K562 (cell line): Measurements from ENCODE around the gene CRCP. TPM values are rescaled to one million over a fixed set of nuclear protein-coding genes. Genes with fewer than 3 reads are reported as not detected.

Experiments
- CCAR2 ChIP-seq: fragments of 200-400 bp; formaldehyde crosslinking; IDR thresholded peaks from 2 replicates; pipeline ENCODE4 v1.6.1; 2017; ENCODE audit warnings: mild to moderate bottlenecking, low read depth, low read length
- DPF2 ChIP-seq: fragments of 450-650 bp; IDR thresholded peaks from 2 replicates; pipeline ENCODE4 v1.6.1; 2016
- ETV1 ChIP-seq: fragments of 450-650 bp; conservative IDR thresholded peaks from 2 replicates; pipeline ENCODE4 v1.6.1; 2016; ENCODE audit warnings: missing genetic modification characterization, control low read depth, low read depth, missing compliant biosample characterization
- FOXA3 ChIP-seq, 2 experiments: fragments of 450-650 bp in 1 of 2; sonication (generic) in 1 of 2; formaldehyde crosslinking; IDR thresholded peaks in 1 of 2; conservative IDR thresholded peaks in 1 of 2; 2 replicates each; pipeline versions ENCODE4 v1.4.0 to v1.8.0; 2020 to 2022; ENCODE audit warnings: mild to moderate bottlenecking in 2 of 2, missing genetic modification reagents in 1 of 2
- FOXK2 ChIP-seq, 2 experiments: fragments of 450-650 bp; IDR thresholded peaks in 1 of 2; conservative IDR thresholded peaks in 1 of 2; 2 replicates each; pipeline ENCODE4 v1.6.1; 2016; ENCODE audit warnings: low read depth in 2 of 2, mild to moderate bottlenecking in 1 of 2
- GTF2A2 ChIP-seq: IDR thresholded peaks from 2 replicates; pipeline ENCODE4 v1.6.1; 2016; ENCODE audit warnings: mild to moderate bottlenecking, missing genetic modification characterization, missing compliant biosample characterization
- HDAC3 ChIP-seq: fragments of 450-650 bp; IDR thresholded peaks from 2 replicates; pipeline ENCODE4 v1.6.1; 2018; ENCODE audit warnings: borderline replicate concordance, mild to moderate bottlenecking, moderate library complexity; ENCODE audit not compliant: partially characterized antibody
- ILK ChIP-seq: fragments of 450-650 bp; IDR thresholded peaks from 2 replicates; pipeline ENCODE4 v1.6.1; 2016; ENCODE audit warnings: missing genetic modification characterization, low read depth, mild to moderate bottlenecking, missing compliant biosample characterization, moderate library complexity, borderline replicate concordance
- RAD51 ChIP-seq: fragments of 450-650 bp; IDR thresholded peaks from 2 replicates; pipeline ENCODE4 v1.7.1; 2016; ENCODE audit warnings: low read depth, mild to moderate bottlenecking, borderline replicate concordance
- RBM15 ChIP-seq: fragments of 200-400 bp; formaldehyde crosslinking; IDR thresholded peaks from 2 replicates; pipeline ENCODE4 v1.6.1; 2018; ENCODE audit warnings: mild to moderate bottlenecking, low read length, moderate library complexity; ENCODE audit not compliant: insufficient read depth
- SIN3A ChIP-seq, 2 experiments: fragments of 150-350 bp in 1 of 2; IDR thresholded peaks; 2 replicates each; pipeline ENCODE4 v1.6.1; 2011 to 2016; ENCODE audit warnings: borderline replicate concordance in 2 of 2, low read depth in 2 of 2, low read length in 2 of 2, mild to moderate bottlenecking in 2 of 2, moderate library complexity in 2 of 2; ENCODE audit not compliant: control insufficient read depth in 1 of 2
- SNIP1 ChIP-seq: fragments of 450-650 bp; IDR thresholded peaks from 2 replicates; pipeline ENCODE4 v1.7.1; 2017; ENCODE audit warnings: low read depth, mild to moderate bottlenecking
- TRIM24 ChIP-seq, 2 experiments: fragments of 450-650 bp; IDR thresholded peaks; 2 replicates each; pipeline ENCODE4 v1.6.1; 2016
- TSC22D4 ChIP-seq: fragments of 450-650 bp; IDR thresholded peaks from 2 replicates; pipeline ENCODE4 v1.6.1; 2016; ENCODE audit warnings: missing genetic modification characterization, missing biosample characterization, control low read depth
- XRCC5 ChIP-seq: fragments of 200-400 bp; formaldehyde crosslinking; IDR thresholded peaks from 2 replicates; pipeline ENCODE4 v1.6.1; 2017; ENCODE audit warnings: low read depth, mild to moderate bottlenecking, low read length
- ZBTB7A ChIP-seq: IDR thresholded peaks from 2 replicates; pipeline ENCODE4 v1.6.1; 2011; ENCODE audit warnings: low read depth, mild to moderate bottlenecking, low read length, moderate library complexity, borderline replicate concordance; ENCODE audit not compliant: control insufficient read depth
- ZNF408 ChIP-seq: fragments of 250-450 bp; sonication (Bioruptor Pico); IDR thresholded peaks from 2 replicates; pipeline ENCODE4 v1.4.0; 2020; ENCODE audit warnings: low read depth, mild to moderate bottlenecking, moderate library complexity
- ZNF431 ChIP-seq: sonication (generic); formaldehyde crosslinking; IDR thresholded peaks from 2 replicates; pipeline ENCODE4 v1.8.0; 2022; ENCODE audit warnings: mild to moderate bottlenecking, missing genetic modification reagents
- ZNF551 ChIP-seq: fragments of 250-450 bp; sonication (Bioruptor Pico); IDR thresholded peaks from 2 replicates; pipeline ENCODE4 v1.5.0; 2021; ENCODE audit warnings: mild to moderate bottlenecking, moderate library complexity
- ZNF764 ChIP-seq: fragments of 250-450 bp; sonication (Bioruptor Pico); IDR thresholded peaks from 2 replicates; pipeline ENCODE4 v1.4.0; 2020; ENCODE audit warnings: low read depth, mild to moderate bottlenecking, moderate library complexity
- ZNF780A ChIP-seq: fragments of 250-450 bp; sonication (Bioruptor Pico); IDR thresholded peaks from 2 replicates; pipeline ENCODE4 v1.5.0; 2021; ENCODE audit warnings: mild to moderate bottlenecking
- polyA plus RNA-seq, 8 experiments: library from polyadenylated mRNA; depleted of rRNA in 4 of 8; stranded (reverse) in 5 of 8; unstranded in 3 of 8; fragments of >200 nt; fragmentation: Nextera tagmentation in 2 of 8; fragmentation: Illumina TruSeq in 1 of 8; extraction: Ambion mirVana in 2 of 8; extraction: Trizol in 1 of 8; gene quantifications; 2 replicates each; pipeline versions ENCODE4 v1.2.1 to v1.2.3, GENCODE V29; 2011 to 2014; ENCODE audit warnings: inconsistent platforms in 1 of 8, missing spikeins in 1 of 8
- total RNA-seq, 7 experiments: library from RNA; depleted of rRNA in 6 of 7; stranded (reverse); fragments of >200 nt in 6 of 7; fragmentation: Illumina TruSeq in 2 of 7; extraction: Trizol in 2 of 7; gene quantifications; 2 replicates each; pipeline versions ENCODE4 v1.2.1 to v1.2.3, GENCODE V29; 2011 to 2021; ENCODE audit warnings: low replicate concordance in 1 of 7
- TF ChIP-seq, protein P1 (sequence below): sonication (generic); IDR thresholded peaks from 2 replicates; pipeline ENCODE4 v1.6.1; 2016
- TF ChIP-seq, protein P2 (sequence below): sonication (generic); formaldehyde crosslinking; IDR thresholded peaks from 2 replicates; pipeline ENCODE4 v1.8.0; 2022; ENCODE audit warnings: mild to moderate bottlenecking, low read depth, missing genetic modification reagents
- TF ChIP-seq, protein P3 (sequence below): sonication (generic); formaldehyde crosslinking; IDR thresholded peaks from 2 replicates; pipeline ENCODE4 v1.8.0; 2023; ENCODE audit warnings: mild to moderate bottlenecking, missing genetic modification reagents
- TF ChIP-seq, protein P4 (sequence below): fragments of 250-450 bp; sonication (Bioruptor Pico); IDR thresholded peaks from 2 replicates; pipeline ENCODE4 v1.8.0; 2022; ENCODE audit warnings: moderate library complexity, mild to moderate bottlenecking, inconsistent platforms

The CRCP gene
- total and polyA plus RNA-seq, 9 of the 15 experiments (the other 6 are each of a cell fraction or from before 2014, with no cell fraction given), result 22.1 to 58.3 (median 43.4) TPM

DNA sequence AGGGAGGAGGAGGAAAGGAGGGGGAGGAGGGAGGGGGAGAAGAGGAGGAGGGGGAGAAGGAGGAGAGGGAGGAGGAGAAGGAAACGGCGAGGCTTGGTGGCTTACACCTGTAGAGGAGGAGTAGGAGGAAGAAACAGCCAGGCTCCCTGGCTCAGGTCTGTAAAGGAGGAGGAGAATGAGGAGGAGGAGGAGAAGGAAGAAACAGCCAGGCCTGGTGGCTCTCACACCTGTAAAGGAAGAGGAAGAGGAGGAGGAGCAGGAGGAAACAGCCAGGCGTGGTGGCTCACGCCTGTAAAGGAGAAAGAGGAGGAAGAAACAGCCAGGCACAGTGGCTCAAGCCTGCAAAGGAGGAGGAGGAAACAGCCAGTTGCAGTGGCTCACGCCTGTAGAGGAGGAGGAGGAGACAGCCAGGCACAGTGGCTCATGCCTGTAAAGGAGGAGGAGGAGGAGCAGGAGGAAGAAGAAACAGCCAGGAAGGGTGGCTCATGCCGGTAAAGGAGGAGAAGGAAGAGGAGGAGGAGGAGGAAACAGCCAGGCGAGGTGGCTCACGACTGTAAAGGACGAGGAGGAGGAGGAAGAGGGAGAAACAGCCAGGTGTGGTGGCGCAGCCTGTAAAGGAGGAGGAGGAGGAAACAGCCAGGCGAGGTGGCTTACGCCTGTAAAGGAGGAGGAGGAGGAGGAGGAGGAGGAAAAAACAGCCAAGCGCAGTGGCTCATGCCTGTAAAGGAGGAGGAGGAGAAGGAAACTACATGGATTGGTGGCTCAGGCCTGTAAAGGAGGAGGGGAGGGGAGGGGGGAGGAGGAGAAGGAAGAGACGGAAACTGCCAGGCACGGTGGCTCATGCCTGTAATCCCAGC lies 14.9 kb upstream of the CRCP start (continued):
- TF ChIP-seq ZBTB7A (no peak), TRIM24 (IDR thresholded peaks at IDR 0.05) (peak; percentile 22 to 40; a peak in 2 of 4 replicates), ZNF764 (CRISPR knock-in tag) (no peak), CCAR2 (peak; percentile 67; the same call in 1 of the 2 replicates), FOXK2 (conservative IDR thresholded peaks at IDR 0.05 in 1 of 2, IDR thresholded peaks at IDR 0.05 in 1 of 2; ENCODE audit: low read depth in 2 of 2) (peak; percentile 82 to 88), ZNF431 (CRISPR knock-in tag) (no peak), ILK (tag) (no peak), ZNF780A (CRISPR knock-in tag) (no peak), DPF2 (peak; percentile 84), FOXA3 (CRISPR knock-in tag; conservative IDR thresholded peaks at IDR 0.05 in 1 of 2, IDR thresholded peaks at IDR 0.05 in 1 of 2) (no peak), SNIP1 (0 out of 2 replicates have a peak, but pooled peaks have one; percentile 42), GTF2A2 (tag) (no peak), ZNF551 (no peak), HDAC3 (no peak), RAD51 (no peak), TSC22D4 (no peak), SIN3A (IDR thresholded peaks at IDR 0.05; ENCODE audit: borderline replicate concordance in 2 of 2, control insufficient read depth in 1 of 2, low read depth in 2 of 2, low read length in 2 of 2) (peak in 1 of 2 experiments; percentile 18; a peak in 1 of 4 replicates), ZNF408 (CRISPR knock-in tag) (no peak), XRCC5 (no peak), RBM15 (no peak), ETV1 (tag) (peak; percentile 39)
- TF ChIP-seq, protein P1, sequence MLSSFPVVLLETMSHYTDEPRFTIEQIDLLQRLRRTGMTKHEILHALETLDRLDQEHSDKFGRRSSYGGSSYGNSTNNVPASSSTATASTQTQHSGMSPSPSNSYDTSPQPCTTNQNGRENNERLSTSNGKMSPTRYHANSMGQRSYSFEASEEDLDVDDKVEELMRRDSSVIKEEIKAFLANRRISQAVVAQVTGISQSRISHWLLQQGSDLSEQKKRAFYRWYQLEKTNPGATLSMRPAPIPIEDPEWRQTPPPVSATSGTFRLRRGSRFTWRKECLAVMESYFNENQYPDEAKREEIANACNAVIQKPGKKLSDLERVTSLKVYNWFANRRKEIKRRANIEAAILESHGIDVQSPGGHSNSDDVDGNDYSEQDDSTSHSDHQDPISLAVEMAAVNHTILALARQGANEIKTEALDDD, result no peak
- TF ChIP-seq, protein P2, sequence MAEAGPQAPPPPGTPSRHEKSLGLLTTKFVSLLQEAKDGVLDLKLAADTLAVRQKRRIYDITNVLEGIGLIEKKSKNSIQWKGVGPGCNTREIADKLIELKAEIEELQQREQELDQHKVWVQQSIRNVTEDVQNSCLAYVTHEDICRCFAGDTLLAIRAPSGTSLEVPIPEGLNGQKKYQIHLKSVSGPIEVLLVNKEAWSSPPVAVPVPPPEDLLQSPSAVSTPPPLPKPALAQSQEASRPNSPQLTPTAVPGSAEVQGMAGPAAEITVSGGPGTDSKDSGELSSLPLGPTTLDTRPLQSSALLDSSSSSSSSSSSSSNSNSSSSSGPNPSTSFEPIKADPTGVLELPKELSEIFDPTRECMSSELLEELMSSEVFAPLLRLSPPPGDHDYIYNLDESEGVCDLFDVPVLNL, result no peak
- TF ChIP-seq, protein P3, sequence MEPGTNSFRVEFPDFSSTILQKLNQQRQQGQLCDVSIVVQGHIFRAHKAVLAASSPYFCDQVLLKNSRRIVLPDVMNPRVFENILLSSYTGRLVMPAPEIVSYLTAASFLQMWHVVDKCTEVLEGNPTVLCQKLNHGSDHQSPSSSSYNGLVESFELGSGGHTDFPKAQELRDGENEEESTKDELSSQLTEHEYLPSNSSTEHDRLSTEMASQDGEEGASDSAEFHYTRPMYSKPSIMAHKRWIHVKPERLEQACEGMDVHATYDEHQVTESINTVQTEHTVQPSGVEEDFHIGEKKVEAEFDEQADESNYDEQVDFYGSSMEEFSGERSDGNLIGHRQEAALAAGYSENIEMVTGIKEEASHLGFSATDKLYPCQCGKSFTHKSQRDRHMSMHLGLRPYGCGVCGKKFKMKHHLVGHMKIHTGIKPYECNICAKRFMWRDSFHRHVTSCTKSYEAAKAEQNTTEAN (CRISPR knock-in tag), result no peak
- TF ChIP-seq, protein P4, sequence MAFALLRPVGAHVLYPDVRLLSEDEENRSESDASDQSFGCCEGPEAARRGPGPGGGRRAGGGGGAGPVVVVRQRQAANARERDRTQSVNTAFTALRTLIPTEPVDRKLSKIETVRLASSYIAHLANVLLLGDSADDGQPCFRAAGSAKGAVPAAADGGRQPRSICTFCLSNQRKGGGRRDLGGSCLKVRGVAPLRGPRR, result no peak
